Erythroblast (primary cell): ENCODE measurements around the gene TMEM202.
"Not testable (repeated sequence)": the region's sequence is repeated elsewhere in the genome, so short reads cannot be mapped to it uniquely, and the experiment has no call there.

Experiments
- DNase-seq, 2 experiments: peaks; one replicate each; lab custom pipeline; 2025; lab: John Stamatoyannopoulos, UW
- GATA1 ChIP-seq: IDR thresholded peaks from 2 replicates; pipeline ENCODE4 v1.6.1; 2011; ENCODE audit warnings: low read depth, mild to moderate bottlenecking, control low read depth, low read length, moderate library complexity
- POLR2A ChIP-seq: IDR thresholded peaks from 2 replicates; pipeline ENCODE4 v1.6.1; 2011; ENCODE audit warnings: mild to moderate bottlenecking, low read length

Gene TMEM202

DNA sequence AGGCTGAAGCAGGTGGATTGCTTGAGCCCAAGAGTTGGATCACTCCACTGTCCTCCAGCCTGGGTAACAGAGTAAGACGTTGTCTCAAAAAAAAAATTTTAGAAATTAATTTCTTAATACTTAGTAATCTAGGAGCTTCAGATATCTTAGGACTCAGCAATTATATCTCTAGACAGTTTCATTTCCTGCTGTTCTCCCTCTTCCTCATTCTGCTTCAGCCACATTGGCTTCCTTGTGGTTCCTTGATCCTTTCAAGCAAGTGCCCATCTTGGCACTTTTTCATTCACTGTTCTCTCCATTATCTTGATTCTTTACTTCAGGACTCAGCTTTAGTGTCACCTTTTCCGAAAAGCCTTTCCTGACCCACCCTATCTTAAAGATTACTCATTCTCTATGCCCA is 22.5 kb downstream of the TMEM202 start:
- DNase-seq: no peak
- TF ChIP-seq GATA1 (no peak), POLR2A (no peak)

DNA sequence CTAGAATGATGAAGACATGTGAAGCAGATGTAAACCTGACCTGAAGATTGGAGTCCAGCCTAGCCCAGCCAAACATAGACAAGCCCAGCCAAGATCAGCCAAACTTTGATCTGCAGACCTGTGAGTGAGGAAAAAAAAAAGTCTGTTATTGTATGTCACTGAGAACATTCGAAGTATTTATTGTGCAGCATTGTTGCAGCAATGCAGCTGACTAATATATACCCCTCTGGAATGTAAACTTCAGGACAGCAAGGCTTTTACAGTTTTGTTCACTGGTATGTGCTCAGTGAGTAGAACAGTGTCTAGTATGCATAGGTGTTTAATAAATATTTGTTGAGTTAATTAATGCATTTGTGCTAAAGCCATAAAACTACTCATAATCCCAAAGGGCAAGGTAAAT is 23.4 kb downstream of the TMEM202 start:
- TF ChIP-seq POLR2A: no peak
- TF ChIP-seq GATA1: no peak

DNA sequence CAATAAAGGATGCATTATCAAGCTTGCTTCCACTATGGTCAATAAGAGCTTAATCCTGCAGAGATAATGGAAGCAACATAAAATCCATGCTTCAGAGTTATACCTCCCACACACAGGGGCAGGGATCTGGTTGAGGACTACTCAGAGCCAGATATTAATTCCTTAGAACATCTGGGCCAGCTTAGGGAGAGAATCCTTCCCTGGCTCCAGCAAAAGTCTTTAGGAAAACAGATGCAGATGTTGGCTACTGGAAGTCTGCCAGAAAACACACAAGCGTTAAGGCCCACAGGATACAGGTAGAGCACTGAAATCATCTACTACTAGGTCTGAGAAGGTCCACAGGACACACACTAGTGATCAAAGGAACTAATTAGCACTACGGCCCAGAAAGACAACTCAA is 25.2 kb downstream of the TMEM202 start:
- no peak for TF ChIP-seq GATA1
- no peak for TF ChIP-seq POLR2A
- DNase-seq: no peak

More for the DNA sequence above, 23.4 kb downstream of the TMEM202 start:
- DNase-seq: no peak

DNA sequence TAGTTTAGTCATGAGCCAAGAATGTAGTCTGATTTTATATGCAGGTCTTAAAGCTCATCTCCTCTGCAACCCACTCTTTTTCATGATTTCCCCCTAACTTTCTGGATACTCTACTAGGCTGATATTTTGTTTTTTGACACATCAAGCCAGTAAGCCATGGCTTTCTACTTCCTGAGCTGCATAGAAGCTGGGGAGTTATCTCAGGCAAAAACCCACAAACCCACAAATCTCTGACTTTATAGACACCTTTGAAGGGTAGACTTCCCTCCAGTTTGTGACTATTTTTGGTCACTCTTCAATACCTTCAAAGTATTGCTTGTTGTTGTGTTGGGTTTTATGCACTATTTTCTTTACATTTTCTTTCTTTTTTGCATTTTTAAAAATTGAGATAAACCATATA is 28.6 kb downstream of the TMEM202 start:
- TF ChIP-seq GATA1 (no peak), POLR2A (no peak)
- no peak for DNase-seq

DNA sequence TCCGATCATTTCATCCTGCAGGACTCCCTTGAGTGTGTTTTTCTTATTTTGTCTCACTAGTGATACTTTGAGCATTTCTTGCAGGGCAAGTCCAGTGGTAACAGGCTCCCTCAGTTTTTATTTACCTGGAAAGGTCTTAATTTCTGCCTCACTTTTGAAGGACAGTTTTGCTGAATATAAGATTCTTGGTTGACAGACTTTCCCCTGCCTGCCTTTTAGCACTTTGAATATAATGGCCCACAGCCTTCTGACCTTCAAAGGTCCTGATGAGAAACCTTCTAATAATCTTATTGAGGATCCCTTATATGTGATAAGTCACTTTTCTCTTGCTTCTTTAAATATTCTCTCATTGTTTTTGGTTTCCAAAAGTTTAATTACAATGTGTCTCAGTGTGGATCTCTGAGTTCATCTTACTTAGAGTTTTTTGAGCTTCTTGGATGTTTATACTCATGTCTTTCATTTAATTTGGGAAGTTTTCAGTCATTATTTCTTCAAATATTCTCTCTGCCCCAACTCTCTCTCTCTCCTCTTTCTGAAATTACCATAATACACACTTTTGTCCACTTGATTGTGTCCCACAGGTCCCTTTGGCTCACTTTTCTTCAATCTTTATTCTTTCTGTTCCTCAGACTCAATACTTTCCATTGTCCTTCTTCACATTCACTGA is 39.7 kb downstream of the TMEM202 start:
- no peak for DNase-seq
- TF ChIP-seq POLR2A (no peak), GATA1 (no peak)

DNA sequence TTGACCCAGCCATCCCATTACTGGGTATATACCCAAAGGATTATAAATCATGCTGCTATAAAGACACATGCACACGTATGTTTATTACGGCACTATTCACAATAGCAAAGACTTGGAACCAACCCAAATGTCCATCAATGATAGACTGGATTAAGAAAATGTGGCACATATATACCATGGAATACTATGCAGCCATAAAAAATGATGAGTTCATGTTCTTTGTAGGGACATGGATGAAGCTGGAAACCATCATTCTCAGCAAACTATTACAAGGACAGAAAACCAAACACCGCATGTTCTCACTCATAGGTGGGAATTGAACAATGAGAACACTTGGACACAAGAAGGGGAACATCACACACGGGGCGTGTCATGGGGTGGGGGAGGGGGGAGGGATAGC is 44.7 kb downstream of the TMEM202 start:
- DNase-seq: not testable (repeated sequence)

DNA sequence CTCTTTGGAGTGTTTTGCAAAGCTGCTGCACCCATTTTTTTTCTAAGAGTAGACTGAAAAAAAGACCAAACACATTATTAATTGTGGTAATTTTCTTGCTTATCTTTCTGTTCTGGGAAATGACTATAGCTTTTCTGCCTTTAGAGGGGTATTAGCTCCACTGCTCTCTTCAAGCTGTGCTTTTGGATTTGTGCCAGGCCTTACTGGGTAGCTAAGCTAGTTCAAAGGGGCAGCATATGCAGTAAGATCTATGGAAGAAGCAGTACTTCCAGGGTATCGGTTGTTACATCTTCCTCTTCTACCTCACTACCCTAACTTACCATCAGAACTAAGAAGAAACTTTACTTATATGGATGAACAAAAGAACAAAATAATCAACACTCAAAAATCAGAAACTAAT is 47.3 kb downstream of the TMEM202 start:
- DNase-seq: no peak
- TF ChIP-seq GATA1 (no peak), POLR2A (no peak)

DNA sequence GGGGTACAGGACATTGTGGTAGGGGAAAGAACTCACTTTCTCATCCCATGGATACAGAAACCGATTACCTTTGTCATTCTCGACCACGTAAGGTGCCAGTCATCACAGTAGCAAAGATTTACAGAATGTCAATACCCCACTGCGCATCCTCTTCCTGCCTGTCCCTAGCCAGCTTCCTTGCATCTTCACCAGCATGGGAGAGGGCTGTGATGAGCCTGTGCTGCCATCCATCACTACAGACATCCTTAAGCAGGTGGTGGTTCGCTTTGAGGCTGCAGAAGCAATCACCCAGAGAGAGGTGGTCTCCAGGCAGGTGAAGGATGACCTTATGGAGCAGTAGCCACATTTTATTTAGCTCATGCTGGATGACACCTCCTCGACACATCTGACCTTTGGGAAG is 52.7 kb downstream of the TMEM202 start:
- TF ChIP-seq GATA1 (no peak), POLR2A (no peak)

DNA sequence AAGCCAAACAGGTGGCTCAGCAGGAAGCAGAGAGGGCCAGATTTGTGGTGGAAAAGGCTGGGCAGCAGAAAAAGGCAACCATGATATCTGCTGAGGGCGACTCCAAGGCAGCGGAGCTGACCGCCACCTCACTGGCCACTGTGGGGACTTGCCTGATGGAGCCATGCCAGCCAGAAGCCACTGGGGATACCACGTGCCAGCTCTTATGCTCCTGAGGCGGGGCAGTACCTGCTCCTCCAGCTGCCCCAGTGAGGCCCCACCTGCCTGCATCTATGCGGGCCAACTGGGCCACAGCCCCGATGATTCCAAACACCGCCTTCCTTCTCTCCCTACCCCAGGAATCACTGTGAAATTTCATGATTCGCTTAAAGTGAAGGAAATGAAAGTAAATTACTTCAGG is 53.1 kb downstream of the TMEM202 start:
- no peak for DNase-seq
- TF ChIP-seq POLR2A: no peak
- TF ChIP-seq GATA1: no peak

More for the DNA sequence above, 52.7 kb downstream of the TMEM202 start:
- DNase-seq: no peak

DNA sequence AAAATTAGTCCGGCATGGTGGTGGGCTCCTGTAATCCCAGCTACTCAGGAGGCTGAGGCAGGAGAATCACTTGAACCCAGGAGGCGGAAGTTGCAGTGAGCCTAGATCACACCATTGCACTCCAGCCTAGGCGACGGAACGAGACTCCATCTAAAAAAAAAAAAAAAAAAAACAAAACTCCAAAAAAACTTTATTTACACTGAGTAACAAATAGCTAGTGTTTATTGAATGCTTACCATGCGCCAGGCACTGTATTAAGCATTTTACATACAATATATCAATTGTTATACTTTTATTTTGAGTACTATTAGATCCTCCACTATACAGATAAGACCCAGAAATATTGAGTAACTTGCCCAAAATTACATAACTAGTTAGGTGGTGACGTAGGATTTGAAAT is 58.6 kb downstream of the TMEM202 start:
- DNase-seq: no peak
- TF ChIP-seq POLR2A: no peak
- no peak for TF ChIP-seq GATA1
